ENCODE data around the gene PAX6.

Gene PAX6

GRCh38 chr11:31810779-31811647 lies at the start of gene PAX6:
TSS of gene PAX6 (minus strand) at chr11:31811322. CDS start at chr11:31806411, 4,911 bp downstream.
- peak; percentile 63 to 64 for DNase-seq

DNA sequence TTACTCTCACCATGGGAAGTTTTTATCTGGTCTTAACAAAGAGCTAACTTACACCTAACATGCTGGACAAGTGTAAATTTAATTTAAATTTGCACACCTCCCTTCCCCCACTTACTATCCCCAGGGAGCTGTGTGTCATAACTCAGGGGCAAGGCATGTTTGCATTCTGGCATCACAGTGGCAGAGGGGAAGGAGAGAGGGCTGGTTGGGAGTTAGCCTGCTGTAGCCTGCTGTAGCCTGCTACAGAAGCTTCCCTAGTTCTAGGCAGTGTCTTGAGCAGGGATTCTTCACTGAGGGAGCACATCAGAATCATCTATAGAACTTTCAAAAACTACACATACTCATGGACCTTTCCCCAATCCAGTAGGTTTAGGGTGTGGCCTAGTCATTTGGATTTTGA lies 49.3 kb upstream of the PAX6 start:
- no peak for DNase-seq

DNA sequence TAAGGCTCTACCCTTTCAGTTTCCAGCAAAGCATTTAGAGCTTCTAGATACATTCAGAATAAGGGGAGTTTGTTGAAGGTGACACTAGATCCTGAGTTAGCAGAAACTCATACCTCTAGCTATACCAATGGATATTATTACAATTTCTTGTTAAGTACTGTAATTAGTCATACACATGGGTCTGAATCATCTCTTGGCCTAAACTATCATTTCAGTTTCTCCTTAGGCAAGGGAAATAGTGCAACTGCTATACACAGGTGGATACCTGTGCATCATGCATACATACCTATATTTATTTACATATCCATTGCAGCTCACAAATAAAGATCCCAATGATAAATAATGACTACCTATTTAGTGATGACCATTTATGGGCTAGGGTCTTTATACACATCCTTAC lies 45.1 kb upstream of the PAX6 start:
- DNase-seq, result no peak

- DNase-seq, result no peak
These were observed 44.3 kb upstream of the PAX6 start for GRCh38 chr11:31855466-31855865.

GRCh38 chr11:31850365-31850764 lies 39.2 kb upstream of the PAX6 start:
- DNase-seq, result no peak

GRCh38 chr11:31847761-31848160 lies 36.6 kb upstream of the PAX6 start:
- DNase-seq, result no peak

- DNase-seq, result no peak
These were observed 34.2 kb upstream of the PAX6 start for GRCh38 chr11:31845331-31845730.

DNA sequence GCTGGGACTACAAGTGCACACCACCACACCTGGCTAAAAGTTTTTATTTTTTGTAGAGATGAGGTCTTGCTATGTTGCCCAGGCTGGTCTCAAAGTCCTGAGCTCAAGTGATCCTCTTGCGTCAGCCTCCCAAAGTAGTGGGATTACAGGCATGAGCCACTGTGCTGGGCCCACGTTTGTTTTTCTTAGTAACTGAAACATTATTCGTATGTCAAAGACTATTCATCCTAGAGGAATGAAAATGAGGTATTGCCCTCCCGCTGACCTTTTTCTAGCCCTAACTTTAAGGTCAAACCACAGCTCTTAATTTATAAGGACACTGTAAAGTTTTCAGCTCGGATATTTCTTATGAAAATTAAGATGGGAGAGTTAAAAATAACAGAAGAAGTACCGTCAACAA lies 33.2 kb upstream of the PAX6 start:
- DNase-seq, result no peak

DNA sequence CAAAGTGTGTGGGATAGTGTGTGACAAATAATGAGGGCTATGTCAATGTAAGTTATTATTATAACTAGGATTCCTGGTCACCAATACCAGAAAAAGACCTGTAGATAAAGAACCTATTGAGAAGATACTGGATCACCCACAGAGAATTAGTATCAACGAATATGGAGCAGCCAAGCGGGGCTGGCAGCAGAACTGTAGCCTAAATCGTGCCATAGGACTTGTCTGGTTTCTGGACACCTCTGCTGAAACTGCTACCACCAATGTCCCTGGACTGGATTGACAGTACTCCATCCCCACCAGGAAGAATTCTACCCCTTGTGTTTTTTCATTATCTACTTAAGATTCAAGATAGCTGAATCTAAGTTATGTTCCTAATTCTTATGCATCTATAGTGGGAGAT lies 30.3 kb upstream of the PAX6 start:
- DNase-seq, result no peak

DNA sequence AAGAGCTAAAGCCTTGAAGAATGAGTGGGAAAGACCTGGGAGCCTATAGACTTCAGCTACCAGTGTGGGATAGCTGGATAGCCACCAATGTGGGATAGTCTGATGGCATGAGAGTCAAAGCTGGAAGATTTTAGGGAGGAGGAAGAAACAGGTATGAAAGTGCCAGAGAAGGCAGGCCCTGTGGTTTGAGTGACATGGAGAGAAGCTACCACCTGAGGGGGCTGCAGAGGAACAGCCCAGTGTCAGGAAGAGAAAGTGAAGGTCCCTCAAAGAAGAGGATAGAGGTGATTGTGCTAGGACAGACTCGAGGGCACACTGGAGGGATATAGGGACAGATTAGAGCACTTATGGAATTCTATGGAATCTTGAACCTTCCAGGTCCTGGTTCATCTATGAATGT lies 23.1 kb upstream of the PAX6 start:
- DNase-seq, result no peak

DNA sequence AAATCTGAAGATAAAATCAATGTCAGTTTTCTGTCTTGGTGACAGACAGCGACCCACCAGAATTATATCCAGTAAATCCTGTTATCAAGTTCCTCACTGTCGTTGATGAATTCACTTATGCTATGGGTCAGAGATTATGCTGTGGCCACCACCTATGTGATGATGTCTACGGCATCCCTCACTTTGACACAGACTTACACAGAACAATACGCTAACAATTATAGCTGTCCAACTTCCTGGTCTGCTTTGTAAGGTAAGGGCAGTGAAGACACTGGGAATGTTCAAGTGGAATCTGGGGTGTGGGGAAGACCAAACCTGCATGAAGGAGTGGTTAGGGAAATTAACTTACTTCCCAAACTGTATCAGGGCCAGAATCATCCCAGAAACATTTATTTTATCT lies 19.3 kb upstream of the PAX6 start:
- no peak for DNase-seq

- DNase-seq, result no peak
These were observed 17.1 kb upstream of the PAX6 start for GRCh38 chr11:31828217-31828616.

DNA sequence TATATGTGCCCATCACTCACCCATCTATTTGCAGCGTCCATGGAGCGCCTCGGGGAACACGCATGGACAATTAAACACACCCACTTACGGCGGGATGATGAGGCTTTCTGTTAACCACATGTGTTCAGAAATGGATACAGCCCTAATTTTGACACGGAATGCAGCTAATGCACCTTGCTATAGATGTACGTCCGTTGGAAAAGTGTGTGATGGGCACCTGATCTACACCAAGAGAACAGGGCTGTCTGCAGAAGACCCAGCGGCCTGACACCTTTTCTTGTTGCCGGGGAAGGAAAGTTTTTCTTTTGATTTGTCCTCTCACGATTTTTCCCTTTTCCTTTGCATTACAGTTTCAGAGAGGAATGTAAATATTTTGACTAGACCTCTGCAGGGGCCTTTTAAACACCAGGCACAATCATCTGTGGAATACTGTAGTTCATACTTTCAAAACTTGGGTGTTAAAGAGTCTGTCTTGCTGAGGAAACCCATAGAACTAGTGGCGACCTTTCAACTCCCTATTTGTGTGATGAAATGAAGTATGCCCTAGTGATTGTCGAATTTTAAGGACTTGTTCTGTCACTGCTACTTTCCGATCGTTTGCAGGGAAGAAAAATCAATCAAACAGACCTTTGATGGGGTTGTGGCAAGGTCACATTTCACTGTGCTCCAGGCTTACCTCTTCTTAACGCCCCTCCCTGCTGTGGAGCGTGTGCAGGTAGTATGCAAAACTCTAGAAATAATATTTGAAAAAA lies 16.5 kb upstream of the PAX6 start:
- peak in 1 of 2 experiments; percentile 16 for DNase-seq

DNA sequence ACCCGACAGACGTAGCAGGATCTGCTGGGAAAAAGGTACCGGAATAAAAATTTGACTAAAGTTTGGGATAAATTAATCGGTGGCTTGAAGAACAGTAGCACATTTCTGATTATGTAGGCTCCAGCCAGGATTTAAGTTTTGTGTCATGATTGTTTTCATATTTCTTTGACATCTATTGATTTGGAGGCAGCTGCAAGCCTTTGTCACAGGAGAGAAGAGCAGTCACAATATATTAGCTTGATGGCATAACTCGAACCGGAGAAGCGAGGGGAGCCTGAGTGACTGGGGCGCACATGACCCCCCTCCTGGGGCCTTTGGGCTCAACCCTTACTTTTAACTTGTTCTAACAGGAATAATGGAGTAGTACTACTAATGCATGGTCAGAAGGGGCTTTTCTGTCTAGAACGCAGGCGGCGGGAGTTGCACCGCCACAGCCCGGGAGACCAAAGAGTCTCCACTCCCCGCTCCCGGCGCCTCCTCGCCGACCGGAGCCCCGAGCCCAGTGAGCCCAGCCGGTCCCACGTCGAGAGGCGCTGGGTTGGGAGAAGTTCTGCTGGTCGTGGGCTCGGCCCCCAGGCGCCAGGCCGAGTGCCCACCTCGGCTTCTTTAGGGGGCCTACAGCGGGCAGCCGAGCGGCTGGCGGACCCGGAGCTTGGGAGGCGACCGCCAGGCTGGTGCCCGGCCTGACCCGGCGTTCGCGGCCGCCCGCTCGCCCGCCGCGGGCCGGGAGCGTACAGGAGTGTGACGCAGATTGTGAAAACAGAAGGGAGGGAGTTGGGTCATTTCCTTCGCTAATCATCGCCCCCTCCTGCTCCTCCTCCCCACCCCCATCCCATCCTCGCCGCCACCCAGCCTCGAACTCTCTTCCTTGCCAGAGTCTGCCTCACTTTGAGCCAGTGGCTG lies 15.7 kb upstream of the PAX6 start:
- DNase-seq, result peak; percentile 24 to 25

DNA sequence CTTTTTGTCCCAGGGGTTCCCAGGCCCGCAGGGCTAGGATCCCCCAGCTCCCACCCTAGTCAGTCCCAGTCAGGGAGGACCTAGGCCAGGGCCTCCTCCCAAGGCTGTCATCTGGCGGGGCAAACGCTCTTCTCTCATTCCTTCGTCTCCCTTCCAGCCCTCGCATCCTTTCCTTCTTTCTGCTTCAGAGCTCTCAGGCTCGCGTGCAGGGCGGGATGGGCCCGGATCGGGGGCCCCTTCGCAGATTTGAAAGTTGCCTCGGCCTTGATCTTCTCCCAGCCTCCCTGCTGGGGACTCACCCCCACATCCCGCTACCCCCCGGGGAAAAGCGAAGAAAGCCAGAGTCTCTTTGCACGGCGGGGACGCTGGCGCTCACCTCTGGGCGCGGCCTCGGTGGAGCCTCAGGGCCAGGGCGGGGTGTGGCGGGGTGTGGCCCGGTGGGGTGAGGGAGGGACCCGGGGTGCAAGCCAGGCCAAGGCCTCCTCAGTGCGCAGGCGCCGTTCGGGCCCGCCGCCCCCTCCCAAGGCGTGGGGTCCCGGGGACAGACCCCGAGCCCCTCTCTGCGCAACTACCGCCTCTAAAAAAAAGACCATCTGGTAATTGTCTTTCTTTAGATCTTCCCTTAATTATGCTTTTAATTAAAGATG lies 14.8 kb upstream of the PAX6 start:
- DNase-seq, result peak; percentile 21 to 26

DNA sequence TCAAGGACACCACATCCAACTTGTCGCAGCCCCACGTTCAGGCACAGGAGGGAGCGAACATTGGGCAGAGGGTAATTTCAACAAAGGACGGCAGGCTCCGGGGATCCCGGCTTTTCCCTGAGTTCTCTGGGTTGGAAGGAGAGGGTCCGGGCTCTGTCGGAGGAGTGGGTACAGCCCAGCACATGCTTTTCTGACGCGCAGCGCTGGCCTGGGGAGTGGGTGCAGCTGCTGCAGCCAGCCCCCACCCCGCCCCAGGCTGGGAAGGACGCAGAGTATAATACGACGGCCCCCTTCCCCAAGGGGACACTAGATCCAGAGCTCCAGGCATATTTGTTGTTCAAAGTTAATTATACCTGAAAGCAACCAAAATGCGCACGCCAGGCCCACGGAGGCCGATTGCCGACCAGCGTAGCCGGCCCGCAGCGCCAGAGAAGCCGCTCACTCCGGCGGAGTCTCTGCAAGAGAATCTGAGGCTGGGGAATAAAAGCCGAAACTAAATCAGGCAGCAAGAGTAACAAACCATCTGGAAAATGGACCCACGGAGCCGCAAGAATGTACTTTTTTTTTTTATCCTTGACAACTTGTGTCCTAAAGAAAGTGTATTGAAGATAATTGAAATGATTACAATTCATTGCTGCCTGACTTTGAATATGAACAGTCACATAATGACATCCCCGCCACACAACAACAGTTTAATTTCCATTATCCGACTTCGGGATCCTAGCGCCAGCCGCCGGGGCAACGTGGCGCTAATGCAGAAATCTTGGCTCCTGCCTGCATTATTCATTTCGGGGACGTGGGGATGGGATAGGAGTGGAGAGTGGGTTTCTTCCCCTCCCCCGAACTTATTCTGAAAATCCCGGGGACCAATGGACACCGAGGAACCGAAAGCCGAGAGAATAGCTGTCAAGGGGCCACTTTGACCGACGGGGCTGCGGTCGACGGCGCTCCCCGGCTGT lies 14.0 kb upstream of the PAX6 start:
- peak; percentile 19 to 21 for DNase-seq

DNA sequence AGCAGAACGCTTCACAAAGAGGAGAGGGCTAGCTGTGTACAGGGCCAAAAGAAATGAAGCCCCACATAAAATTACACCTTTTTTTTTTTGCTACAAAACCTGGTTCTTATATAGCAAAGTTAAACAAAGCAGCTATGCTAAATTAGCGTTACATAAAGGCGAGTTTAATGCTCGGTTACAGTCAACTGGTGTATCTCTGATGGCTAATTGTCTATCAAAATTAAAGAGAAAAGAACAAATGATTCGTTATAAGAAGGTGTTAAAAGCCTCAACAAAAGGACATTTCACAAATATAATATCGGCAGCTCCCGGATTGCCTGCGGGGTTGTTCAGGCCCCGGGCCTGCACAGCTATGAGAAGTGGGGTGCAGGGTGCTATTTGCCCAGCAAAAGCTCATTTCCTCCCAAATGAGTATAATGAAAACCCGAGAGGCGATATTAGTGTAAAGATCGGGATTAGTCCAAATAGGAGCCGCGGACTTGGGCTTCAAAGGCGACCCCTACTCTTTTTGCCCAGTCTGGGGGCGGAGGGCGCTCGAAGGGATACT lies 13.3 kb upstream of the PAX6 start:
- DNase-seq, result peak in 1 of 2 experiments; percentile 15

DNA sequence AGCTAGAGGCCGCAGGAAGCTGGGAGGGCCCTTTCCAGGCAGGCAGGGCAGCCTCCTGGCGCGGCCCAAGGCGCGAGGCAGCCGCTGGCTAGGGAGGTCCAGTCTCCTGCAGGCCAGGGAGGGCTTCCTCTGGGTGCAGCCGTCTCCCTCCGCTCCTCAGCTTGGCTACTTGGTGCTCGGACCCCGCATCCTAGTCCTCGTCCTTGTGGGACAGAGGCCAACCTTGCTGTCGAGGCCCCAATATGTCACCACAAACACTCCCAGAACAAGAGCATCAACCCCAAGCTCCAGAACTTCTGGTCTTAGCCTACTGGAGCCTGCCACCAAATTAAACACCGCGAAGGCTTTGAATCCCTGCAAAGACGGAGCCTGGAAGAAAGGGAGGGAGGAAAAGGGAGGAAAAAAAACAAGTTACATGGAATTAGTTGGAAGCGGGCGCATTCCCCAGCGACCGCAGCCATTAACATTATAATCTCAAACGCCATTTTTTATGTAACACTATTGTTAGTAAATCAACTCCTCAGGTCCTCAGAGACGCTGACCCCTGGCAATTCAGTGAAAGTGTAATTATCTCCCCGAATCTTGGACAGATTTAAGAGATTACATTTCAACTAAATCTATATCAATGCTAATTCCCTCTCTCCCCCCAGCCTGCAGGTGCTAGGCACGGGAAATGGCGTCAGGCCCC lies 12.7 kb upstream of the PAX6 start:
- peak in 1 of 2 experiments; percentile 14 for DNase-seq

DNA sequence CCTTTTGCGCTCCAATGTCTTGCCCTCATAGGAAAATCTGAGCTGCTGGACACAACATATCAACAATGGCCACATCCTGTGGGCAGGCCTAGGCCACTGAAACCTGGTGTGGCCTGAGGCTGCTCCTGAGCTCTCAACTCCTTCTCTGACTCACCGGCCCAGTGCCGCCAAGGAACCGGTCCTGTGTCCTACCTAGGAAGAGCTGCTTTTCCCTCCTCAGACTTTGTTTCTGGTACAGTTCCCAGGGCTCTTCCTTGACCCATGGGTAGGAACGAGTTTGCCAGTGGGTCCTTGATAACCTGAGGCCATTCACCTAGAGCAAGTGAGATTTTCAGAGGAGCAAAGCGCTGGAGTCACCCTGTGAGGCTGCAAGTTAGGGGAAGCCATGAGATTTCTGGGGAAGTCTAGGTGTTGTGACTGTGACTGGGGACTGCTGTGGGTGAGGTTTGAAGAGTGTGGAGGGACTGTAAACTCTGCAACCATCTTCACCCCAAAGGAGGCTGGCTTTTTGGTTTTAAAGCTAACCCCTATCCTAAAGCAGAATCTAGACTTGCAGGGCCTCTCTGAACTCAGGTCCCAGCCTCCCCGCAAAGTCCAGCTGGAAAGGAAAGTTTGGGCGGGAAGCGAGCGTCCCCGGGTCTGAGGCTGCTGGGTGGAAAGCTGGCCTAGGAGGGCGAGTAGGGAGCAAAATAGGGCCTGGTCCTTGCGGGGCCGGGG lies 12.0 kb upstream of the PAX6 start:
- DNase-seq, result peak; percentile 17 to 18
